Sigmoid colon (tissue), 7 donors: Measurements from ENCODE around the gene PIGV. TPM values are rescaled to one million over a fixed set of nuclear protein-coding genes. Genes with fewer than 3 reads are reported as not detected.

ENCODE experiments used
- DNase-seq: peaks from one replicate; pipeline ENCODE4 v3.0.0-alpha.2; 2019
- H3K27ac ChIP-seq, 4 donors: fragments of 200-600 bp; sonication (generic); one replicate each; pipeline ENCODE4 v1.5.1; 2016 to 2019; ENCODE audit warnings: mild to moderate bottlenecking in 1 of 4
- H3K27me3 ChIP-seq, 3 donors: fragments of 200-600 bp; sonication (generic); one replicate each; pipeline ENCODE4 v1.5.1; 2019; ENCODE audit warnings: mild to moderate bottlenecking in 1 of 3
- H3K36me3 ChIP-seq, 4 donors: fragments of 200-600 bp; sonication (generic); one replicate each; pipeline ENCODE4 v1.5.1; 2016 to 2019
- H3K4me1 ChIP-seq, 4 donors: fragments of 200-600 bp; sonication (generic); one replicate each; pipeline ENCODE4 v1.5.1; 2017 to 2019
- H3K4me3 ChIP-seq, 4 donors: fragments of 200-600 bp; sonication (generic); one replicate each; pipeline ENCODE4 v1.5.1; 2017 to 2019; ENCODE audit warnings: mild to moderate bottlenecking in 2 of 4, moderate library complexity in 1 of 4
- H3K9me3 ChIP-seq, 4 donors: fragments of 200-600 bp in 3 of 4; sonication (generic) in 3 of 4; one replicate each; pipeline versions ENCODE4 v1.5.1 to v1.6.1; 2013 to 2019
- CTCF ChIP-seq, 4 experiments: fragments of 450-650 bp in 3 of 4; fragments of 200-600 bp in 1 of 4; IDR thresholded peaks; one replicate each; pipeline ENCODE4 v1.5.1; 2016 to 2019; ENCODE audit warnings: antibody characterized with exemption in 4 of 4, mild to moderate bottlenecking in 3 of 4, moderate library complexity in 2 of 4
- EP300 ChIP-seq, 4 donors: sonication (generic); formaldehyde crosslinking; IDR thresholded peaks; one replicate each; pipeline ENCODE4 v1.6.1; 2017; ENCODE audit warnings: antibody characterized with exemption in 4 of 4
- POLR2A ChIP-seq, 2 donors: fragments of 450-650 bp; IDR thresholded peaks; one replicate each; pipeline ENCODE4 v1.6.1; 2016; ENCODE audit warnings: antibody characterized with exemption in 2 of 2, mild to moderate bottlenecking in 2 of 2, moderate library complexity in 2 of 2
- POLR2AphosphoS5 ChIP-seq, 4 donors: sonication (generic); formaldehyde crosslinking; IDR thresholded peaks; one replicate each; pipeline ENCODE4 v1.6.1; 2017; ENCODE audit warnings: antibody characterized with exemption in 4 of 4
- WGBS, 2 donors: extraction: QIAGEN DNeasy Blood & Tissue Kit; methylation state at CpG; one replicate each; pipeline ENCODE4 v1.1.7; 2013; 5-methylcytosine and 5-hydroxymethylcytosine counted together
- intact Hi-C: fragments of 100-400 bp; cut with DNase I; formaldehyde crosslinking; loops from one replicate; pipeline ENCODE4 v1.15.1; 2023
- polyA plus RNA-seq, 3 donors: library from polyadenylated mRNA; stranded (reverse); fragments of 200-250 nt; gene quantifications; one replicate each; pipeline ENCODE4 v1.2.3, GENCODE V29; 2013
- total RNA-seq, 4 donors: library from RNA; depleted of rRNA; stranded (reverse); fragments of >200 nt; gene quantifications; one replicate each; pipeline ENCODE4 v1.1.0, GENCODE V29; 2016
- donor health status: healthy with polysubstance abuse.
- donor health status: Bipolar disorder and iron deficiency.
- donor health status: healthy.

PIGV gene
- total and polyA plus RNA-seq, 7 donors, result 5.1 to 24.9 (median 11.5) TPM

- H3K4me1 ChIP-seq, result peaks cover 0 to 11% (median 7%) of the 10 kb centered on the region in 4 donors
- no peak for TF ChIP-seq EP300 (IDR thresholded peaks at IDR 0.05)
- TF ChIP-seq CTCF (IDR thresholded peaks at IDR 0.05), result no peak
- TF ChIP-seq POLR2A (IDR thresholded peaks at IDR 0.05), result no peak
- no peak for TF ChIP-seq POLR2AphosphoS5 (IDR thresholded peaks at IDR 0.05)
- H3K27me3 ChIP-seq, result no peaks in the 10 kb centered on the region
- 97 to 98% methylated on average over 3 of the region's 3 CpGs for WGBS, 2 donors
- no peak overlapping the region for H3K4me3 ChIP-seq
- H3K36me3 ChIP-seq, result peaks cover 24 to 36% (median 30%) of the 10 kb centered on the region in 4 donors
- DNase-seq, result no peak
- intact Hi-C loops, result no loop called here
- H3K9me3 ChIP-seq, result no peaks in the 10 kb centered on the region
- no peak overlapping the region for H3K27ac ChIP-seq
These were observed 29.4 kb upstream of the PIGV start for GRCh38 chr1:26758358-26758757.

GRCh38 chr1:26759531-26759930 lies 28.2 kb upstream of the PIGV start:
- no peaks in the 10 kb centered on the region for H3K9me3 ChIP-seq
- H3K36me3 ChIP-seq, result peaks cover 27 to 48% (median 40%) of the 10 kb centered on the region in 4 donors
- no peaks in the 10 kb centered on the region for H3K27me3 ChIP-seq

GRCh38 chr1:26761217-26761616 lies 26.5 kb upstream of the PIGV start:
- no peak for TF ChIP-seq EP300 (IDR thresholded peaks at IDR 0.05)
- no peak for TF ChIP-seq POLR2A (IDR thresholded peaks at IDR 0.05)
- no peak for TF ChIP-seq CTCF (IDR thresholded peaks at IDR 0.05)
- no peak for TF ChIP-seq POLR2AphosphoS5 (IDR thresholded peaks at IDR 0.05)
- Histone ChIP-seq H3K27ac (no peak overlapping the region), H3K36me3 (peaks cover 29 to 64% (median 48%) of the 10 kb centered on the region in 4 donors), H3K27me3 (no peaks in the 10 kb centered on the region), H3K4me3 (no peak overlapping the region), H3K4me1 (peaks cover 0 to 4% (median 0%) of the 10 kb centered on the region in 4 donors), H3K9me3 (no peaks in the 10 kb centered on the region)
- 52 to 79% methylated on average over 3 of the region's 3 CpGs for WGBS, 2 donors
- intact Hi-C loops, result no loop called here
- no peak for DNase-seq

More at GRCh38 chr1:26759531-26759930, 28.2 kb upstream of the PIGV start:
- TF ChIP-seq CTCF (IDR thresholded peaks at IDR 0.05) (no peak), POLR2A (IDR thresholded peaks at IDR 0.05) (no peak), POLR2AphosphoS5 (IDR thresholded peaks at IDR 0.05) (no peak), EP300 (IDR thresholded peaks at IDR 0.05) (no peak)
- intact Hi-C loops, result no loop called here
- DNase-seq, result no peak
- Histone ChIP-seq H3K27ac (no peak overlapping the region), H3K4me3 (no peak overlapping the region), H3K4me1 (peaks cover 0 to 4% (median 0%) of the 10 kb centered on the region in 4 donors)

GRCh38 chr1:26767714-26768113 lies 20.0 kb upstream of the PIGV start:
- H3K27me3 ChIP-seq, result no peaks in the 10 kb centered on the region
- intact Hi-C loops, result no loop called here
- H3K4me3 ChIP-seq, result no peak overlapping the region
- TF ChIP-seq CTCF (IDR thresholded peaks at IDR 0.05), result no peak
- no peak for TF ChIP-seq EP300 (IDR thresholded peaks at IDR 0.05)
- no peak for TF ChIP-seq POLR2A (IDR thresholded peaks at IDR 0.05)
- no peak for TF ChIP-seq POLR2AphosphoS5 (IDR thresholded peaks at IDR 0.05)
- H3K4me1 ChIP-seq, result peaks cover 0 to 43% (median 37%) of the 10 kb centered on the region in 4 donors
- 86 to 91% methylated on average over 4 of the region's 4 CpGs for WGBS, 2 donors
- no peak for DNase-seq
- peaks cover 42 to 98% (median 55%) of the 10 kb centered on the region in 4 donors for H3K36me3 ChIP-seq
- peak overlapping the region in 2 of 4 donors; percentile 4 to 19 for H3K27ac ChIP-seq
- no peaks in the 10 kb centered on the region for H3K9me3 ChIP-seq

GRCh38 chr1:26768755-26769154 lies 19.0 kb upstream of the PIGV start:
- TF ChIP-seq POLR2A (IDR thresholded peaks at IDR 0.05) (no peak), POLR2AphosphoS5 (IDR thresholded peaks at IDR 0.05) (peak in 2 of 4 donors; percentile 5 to 9)
- intact Hi-C loops, result no loop called here
- Histone ChIP-seq H3K4me3 (no peak overlapping the region), H3K36me3 (peaks cover 39 to 98% (median 55%) of the 10 kb centered on the region in 4 donors), H3K27me3 (no peaks in the 10 kb centered on the region), H3K4me1 (peaks cover 0 to 46% (median 43%) of the 10 kb centered on the region in 4 donors), H3K27ac (peak overlapping the region in 2 of 4 donors; percentile 19 to 44), H3K9me3 (no peaks in the 10 kb centered on the region)
- DNase-seq, result no peak
- WGBS, 2 donors, result 27 to 49% methylated on average over 3 of the region's 3 CpGs
